ENCODE results near the gene NOS1.
"Not testable (repeated sequence)": the region's sequence is repeated elsewhere in the genome, so short reads cannot be mapped to it uniquely, and the experiment has no call there.

Gene NOS1

DNA sequence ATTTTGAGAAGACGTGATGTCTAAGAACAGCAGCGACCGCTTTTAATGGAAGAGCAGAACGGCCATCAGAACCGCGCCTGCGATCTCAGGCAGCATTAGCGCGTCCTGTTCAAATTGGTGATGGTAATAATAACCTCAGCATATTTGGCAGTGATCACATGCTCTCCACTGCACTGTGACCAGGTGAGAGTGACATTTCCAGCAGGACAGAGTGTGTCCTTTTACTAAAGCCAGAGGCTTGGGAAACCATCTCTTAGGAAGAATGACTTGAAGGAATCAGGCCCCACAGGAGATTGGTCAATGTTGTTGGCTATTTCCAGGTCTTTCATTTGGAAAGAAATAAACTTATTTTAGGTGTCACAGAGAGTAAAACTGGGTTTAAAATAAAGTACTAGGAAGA, 119.7 kb downstream of the NOS1 start:
- DNase-seq = no peak

GRCh38 chr12:117240081-117240755, 121.2 kb downstream of the NOS1 start:
- DNase-seq = no peak

DNA sequence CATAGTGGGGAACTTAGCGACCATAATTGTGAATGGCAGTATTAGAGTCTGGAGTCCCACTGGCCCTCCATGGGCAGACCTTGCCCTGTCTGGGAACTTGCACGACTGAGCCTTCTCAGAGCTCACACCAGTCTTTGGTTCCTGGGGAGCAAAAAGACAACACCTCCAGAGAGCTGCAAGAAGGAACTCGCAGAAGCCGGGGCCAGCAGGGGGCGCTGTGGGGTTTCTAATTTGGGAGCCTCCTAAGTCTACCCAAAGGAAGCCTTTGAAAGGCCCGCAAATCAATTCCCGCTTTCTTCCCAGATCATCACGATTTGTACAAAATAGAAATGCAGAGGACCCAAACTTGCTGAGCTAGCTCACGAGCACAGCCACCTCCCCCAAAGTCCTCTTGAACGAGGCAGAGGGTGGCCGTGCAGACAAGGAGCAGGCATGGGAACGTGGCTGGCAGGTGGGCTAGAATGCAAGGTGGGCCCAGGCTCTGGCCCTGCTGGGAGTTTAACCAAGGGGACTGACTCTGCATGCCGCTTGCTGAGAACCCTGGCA, 124.9 kb downstream of the NOS1 start:
- DNase-seq = peak; percentile 78

DNA sequence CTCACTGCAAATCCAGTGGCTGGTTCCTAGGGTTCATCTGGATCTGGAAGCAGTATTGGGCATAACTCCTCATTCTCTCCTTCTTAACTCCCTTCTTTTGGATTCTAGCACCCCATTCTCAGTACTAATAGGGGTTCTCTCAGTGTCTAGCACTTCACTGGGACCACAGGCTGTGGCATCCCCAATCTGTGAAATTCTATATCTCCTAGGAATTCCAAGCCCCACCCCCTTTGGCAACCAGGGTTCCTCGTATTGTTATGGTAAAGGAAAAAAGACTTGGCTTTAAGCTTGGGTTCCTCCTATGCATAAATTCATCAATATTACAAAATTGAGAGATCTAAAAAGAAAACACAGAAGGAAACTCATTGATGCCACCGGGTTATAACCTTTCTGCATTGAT, 126.2 kb downstream of the NOS1 start:
- DNase-seq = no peak

DNA sequence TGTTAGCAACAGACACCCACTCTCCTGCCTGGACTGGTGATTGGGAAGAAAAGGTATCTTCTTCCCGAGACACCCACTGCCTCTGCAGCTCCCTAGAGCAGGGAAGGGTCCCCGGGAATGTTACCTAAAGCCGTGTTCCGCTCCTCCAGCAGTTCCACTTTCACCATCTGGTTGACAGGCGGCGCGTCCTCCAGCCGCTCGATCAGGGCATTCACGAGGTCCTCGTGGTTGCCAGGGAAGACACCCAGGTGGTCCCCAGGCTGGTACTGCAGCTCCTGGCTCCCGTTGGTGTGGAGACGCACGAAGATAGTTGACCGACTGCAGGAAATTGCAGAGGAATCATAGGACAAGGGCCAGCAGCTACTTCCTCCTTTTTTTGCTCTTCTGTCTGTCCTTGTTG, 127.0 kb downstream of the NOS1 start:
- no peak for DNase-seq

DNA sequence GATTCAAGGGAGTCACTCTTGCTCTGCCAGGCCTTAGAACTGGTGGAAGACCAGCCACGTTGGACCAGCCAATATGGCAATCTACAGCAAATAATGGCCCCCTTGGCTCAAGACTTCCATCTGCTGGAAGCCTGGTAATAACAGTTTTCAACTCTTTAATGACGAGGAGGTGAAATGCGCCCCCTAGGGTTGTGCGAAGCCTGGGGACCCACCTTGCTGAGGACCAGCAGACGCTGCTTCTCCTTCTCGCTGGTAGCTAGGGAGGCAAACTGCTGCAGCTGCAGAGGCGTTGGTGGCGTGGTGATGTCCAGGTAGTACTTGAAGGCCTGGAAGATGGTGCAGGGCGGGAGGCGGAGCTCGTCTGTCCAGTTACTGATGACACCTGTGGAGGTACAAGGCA, 129.7 kb downstream of the NOS1 start:
- no peak for DNase-seq

DNA sequence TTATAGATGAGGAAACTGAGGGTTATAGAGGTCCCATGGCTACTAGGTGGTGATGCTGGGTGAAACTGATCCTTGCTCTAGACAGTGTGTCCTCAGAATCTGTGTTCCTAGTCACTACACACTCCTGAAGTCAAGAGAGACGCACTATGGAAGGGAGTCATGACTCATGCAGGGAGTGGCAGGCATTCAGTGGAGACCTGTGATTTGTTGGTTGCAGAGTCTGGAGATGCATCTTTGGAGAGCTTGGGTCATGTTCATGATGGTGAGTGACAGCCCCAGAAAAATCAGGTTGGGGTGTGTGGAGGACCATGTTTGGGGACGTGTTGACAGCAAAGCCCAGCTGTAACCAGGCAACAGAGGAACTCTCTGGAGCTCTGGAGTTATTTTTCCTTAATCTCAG, 133.2 kb downstream of the NOS1 start:
- DNase-seq = no peak

GRCh38 chr12:117227000-117227653, 134.3 kb downstream of the NOS1 start:
- DNase-seq = no peak

- DNase-seq = no peak
Measured at GRCh38 chr12:117226505-117226904, 134.9 kb downstream of the NOS1 start.

DNA sequence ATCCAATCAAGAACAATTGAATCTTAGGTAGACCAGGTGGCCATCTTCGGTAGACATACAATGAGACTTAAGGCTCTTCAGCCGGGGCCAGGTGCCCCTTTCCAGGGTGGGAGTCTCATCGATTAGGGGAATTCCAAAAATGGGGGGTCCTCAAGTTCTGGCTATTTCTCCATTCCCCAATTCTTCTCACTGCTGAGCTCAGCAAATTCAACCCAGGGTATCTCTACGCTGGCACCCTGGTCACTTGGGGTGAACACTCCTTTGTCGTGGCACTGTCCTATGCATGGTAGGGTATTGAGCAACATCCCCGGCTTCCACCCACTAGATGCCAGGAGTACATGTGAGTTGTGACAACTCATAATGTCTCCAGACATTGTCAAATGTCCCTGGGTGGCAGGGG, 136.2 kb downstream of the NOS1 start:
- DNase-seq = no peak

- DNase-seq = not testable (repeated sequence)
Measured at GRCh38 chr12:117220947-117221346, 140.5 kb downstream of the NOS1 start.

DNA sequence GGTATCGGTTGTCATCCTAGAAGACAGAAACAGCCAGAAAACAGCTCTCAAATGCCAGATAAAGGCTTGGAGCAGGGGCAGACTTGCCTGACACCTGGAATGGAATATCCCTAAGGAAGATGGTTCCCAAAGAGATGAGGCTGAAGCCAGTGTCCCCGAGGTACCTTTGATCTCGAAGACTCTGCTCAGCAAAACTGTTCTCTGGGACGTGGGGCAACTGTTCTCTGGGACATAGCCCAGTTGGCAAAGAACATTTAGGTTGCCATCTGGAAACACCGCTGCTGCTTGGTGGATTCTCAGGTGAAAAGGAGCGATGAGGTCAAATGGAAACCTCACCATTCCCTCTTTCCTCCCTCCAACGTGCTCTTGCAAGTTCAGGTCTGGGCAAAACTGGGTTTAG, 143.3 kb downstream of the NOS1 start:
- no peak for DNase-seq

DNA sequence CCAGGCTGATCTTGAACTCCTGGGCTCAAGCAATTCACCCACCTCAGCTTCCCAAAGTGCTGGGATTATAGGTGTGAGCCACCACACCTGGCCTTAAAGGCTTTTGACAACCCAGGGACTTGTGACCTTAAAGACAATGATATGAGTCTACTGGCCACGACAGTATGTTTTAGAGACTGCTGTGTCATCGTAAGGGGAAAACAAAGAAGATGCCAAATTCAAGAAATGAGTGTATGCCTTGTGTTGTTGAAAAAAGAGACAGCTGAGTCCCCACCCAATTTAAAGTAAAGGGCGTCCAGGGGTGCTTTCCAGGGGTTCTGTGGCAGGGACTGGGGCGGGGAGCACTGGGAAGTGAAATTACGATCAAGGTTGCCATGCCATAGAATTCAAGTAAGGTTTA, 144.7 kb downstream of the NOS1 start:
- no peak for DNase-seq

DNA sequence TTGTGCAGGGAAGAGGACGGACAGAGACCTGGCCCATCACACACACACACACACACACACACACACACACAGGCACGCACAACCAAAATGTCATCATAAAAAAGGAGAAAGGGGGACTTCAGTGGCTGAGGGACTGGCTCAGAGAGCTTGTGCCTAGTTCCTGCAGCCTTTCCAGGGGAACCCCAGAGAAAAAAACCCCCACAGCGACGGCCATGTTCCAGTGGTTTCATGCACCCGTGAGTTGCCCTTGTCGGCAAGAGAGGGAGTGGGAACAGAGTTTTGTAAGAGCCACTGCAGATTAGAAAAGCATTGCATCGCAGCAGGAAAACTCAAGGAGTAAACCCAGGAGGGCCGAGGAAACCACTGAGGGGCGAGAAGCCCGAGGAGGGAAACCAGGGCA, 146.6 kb downstream of the NOS1 start:
- no peak for DNase-seq

DNA sequence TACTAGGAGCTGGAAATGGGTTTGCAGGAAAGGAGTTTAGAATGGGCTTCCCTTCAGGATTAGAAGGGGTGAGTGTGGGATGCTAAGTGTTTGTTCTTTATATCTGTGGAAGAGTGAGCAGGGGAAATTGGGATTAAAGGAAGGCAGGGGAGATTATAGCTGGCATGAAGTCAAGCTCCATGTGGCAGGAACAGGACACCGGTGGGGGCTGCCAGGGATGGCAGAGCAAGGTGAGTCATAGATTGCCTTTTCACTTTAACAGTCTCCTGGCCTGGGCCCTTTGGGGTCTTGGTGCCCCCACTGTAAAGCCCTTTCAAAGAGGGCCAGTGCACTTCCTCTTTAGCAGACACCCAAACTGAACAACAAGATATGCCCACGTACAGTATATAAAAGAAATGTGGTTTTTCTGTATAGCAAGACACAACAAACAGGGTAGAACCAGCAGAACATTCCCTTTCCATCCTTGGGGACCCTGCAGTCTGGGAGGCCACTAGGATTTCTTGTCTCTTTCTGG, 148.1 kb downstream of the NOS1 start:
- DNase-seq = no peak

DNA sequence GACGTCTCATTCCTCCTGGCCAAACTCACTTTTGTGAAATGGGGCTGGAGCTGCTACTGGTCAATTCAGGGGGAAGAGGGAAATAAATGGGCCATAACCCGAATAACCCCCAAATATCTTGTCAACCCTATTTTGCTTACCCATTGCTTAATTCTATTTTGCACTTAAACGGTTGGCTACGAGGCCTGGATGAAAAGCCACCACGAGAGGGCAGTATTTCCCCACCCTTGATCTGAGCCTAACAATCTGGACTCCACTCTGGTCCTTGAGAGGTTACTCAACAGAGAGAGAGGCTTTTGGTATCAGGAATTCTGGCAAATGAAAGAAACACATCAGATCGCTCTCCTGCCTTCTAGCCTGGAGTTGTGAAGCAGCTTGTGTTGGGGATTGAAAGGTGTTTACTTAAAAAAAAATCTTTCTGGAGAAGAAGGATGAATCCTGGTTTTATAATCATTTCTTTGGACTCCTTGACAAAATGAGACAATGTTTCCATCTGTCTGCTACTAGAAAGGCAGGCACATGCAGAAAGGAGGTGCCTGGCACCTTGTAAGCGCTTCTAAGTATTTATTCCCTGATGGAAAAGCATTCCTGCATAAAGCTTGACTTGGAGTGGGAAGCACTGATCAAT, 148.7 kb downstream of the NOS1 start:
- DNase-seq = peak; percentile 80

DNA sequence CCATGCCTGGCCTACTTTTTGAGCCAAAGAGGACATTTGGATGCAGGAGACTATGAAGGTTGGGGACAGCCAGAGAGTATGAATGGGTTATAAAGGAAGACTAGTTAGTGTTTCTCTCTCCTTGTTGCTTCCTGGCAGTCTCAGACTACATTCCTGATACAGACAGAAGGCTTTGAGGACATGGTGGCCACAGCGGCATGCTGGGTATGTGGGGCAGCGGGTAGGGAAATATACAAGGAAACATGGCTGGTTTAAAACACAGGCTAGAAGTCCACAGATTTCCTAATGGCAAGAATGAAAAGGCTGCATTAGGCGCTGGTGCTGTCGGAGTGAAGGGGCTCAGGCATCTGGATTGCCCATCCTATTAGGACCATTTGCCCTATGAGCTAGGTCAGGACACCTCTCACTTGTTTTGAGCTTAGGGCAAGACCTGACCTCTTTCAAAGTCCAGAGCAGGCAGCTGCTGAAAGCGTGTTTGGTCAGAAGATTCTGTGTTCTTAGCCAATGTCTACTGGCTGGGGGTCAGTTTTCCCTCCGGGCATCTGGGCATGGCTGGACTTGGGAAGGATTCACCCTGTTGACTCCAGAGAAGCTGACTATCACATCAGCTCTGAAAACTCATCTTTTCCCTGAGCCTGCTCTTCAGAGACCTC, 151.0 kb downstream of the NOS1 start:
- no peak for DNase-seq

DNA sequence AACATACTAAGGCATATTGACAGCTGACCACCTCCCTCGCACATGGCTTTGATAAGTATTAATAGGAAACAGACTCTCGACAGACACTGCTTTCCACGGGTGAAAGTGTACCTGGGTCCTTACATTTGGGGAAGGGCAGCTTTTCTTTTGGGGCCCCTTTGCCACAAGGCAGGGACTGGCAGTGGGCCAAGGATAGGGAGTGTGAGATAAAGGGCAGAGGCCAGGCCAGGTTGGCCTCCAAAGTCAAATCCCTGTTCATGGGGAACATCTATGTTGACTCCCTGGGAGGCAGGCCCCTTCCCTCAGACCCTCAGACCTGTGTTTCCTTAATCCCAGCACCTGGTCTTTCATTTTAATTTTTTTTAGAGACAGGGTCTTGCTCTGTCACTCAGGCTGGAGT, 151.8 kb downstream of the NOS1 start:
- no peak for DNase-seq

DNA sequence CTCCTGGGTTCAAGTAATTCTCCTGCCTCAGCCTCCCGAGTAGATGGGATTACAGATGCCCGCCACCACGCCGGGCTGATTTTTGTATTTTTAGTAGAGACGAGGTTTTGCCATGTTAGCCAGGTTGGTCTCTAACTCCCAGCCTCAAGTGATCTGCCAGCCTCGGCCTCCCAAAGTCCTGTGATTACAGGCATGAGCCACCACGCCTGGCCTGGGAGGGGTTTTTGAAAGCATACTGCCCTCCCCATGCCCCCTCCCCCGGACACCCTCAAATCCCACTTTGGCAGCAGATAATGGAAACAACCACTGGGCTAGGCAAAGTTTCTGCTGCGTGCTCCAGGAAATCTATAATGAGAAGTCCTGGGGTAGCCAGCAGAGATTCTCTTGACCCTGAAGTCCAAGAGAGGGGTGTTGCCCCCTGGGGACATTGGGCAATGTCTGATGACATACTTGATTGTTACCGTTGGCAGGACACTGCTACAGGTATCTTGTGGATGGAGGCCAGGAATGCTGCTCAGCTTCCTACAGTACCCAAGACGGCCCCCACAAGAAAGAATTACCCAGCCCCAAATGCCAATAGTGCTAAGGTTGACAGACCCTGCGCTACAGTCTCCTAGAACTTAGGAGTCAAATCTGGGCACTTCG, 152.5 kb downstream of the NOS1 start:
- DNase-seq = no peak

- DNase-seq = no peak
Measured at GRCh38 chr12:117208206-117208605, 153.2 kb downstream of the NOS1 start.

- peak; percentile 18 for DNase-seq
Measured at GRCh38 chr12:117207675-117208074, 153.8 kb downstream of the NOS1 start.

- no peak for DNase-seq
Measured at GRCh38 chr12:117202556-117202955, 158.9 kb downstream of the NOS1 start.

GRCh38 chr12:117202033-117202432, 159.4 kb downstream of the NOS1 start:
- DNase-seq = no peak

Measured in femur (tissue), 1 donor.